ENCODE results near the gene COL23A1.

DNA sequence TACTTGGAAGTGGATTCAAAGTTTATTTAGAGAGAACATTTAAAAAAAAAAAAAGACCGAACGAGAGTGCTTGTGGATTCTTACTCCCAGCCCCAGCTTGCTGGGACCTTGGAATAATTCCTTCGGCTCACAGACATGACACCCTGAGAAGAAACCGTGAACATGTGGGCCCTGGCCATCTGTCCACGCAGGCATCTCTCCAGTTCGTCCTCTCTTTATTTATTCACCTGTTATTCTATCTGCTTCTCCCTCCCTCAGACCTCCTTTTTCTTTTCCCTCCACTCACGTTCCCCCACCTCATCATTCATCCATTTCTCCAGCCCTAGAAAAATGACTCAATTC is 263.8 kb downstream of the COL23A1 start:
- TF ChIP-seq EP300 (IDR thresholded peaks at IDR 0.05): no peak
- TF ChIP-seq, protein P1, sequence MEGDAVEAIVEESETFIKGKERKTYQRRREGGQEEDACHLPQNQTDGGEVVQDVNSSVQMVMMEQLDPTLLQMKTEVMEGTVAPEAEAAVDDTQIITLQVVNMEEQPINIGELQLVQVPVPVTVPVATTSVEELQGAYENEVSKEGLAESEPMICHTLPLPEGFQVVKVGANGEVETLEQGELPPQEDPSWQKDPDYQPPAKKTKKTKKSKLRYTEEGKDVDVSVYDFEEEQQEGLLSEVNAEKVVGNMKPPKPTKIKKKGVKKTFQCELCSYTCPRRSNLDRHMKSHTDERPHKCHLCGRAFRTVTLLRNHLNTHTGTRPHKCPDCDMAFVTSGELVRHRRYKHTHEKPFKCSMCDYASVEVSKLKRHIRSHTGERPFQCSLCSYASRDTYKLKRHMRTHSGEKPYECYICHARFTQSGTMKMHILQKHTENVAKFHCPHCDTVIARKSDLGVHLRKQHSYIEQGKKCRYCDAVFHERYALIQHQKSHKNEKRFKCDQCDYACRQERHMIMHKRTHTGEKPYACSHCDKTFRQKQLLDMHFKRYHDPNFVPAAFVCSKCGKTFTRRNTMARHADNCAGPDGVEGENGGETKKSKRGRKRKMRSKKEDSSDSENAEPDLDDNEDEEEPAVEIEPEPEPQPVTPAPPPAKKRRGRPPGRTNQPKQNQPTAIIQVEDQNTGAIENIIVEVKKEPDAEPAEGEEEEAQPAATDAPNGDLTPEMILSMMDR (IDR thresholded peaks at IDR 0.05): no peak
